GM21423 (cell line): ENCODE data around the gene SPEN.

Experiments
- ATAC-seq: cut with Tn5 transposase; IDR thresholded peaks from one replicate; pipeline ENCODE4 v1.9.1; 2021; ENCODE audit warnings: mild to moderate bottlenecking, moderate library complexity; ENCODE audit not compliant: unreplicated experiment

Gene SPEN

DNA sequence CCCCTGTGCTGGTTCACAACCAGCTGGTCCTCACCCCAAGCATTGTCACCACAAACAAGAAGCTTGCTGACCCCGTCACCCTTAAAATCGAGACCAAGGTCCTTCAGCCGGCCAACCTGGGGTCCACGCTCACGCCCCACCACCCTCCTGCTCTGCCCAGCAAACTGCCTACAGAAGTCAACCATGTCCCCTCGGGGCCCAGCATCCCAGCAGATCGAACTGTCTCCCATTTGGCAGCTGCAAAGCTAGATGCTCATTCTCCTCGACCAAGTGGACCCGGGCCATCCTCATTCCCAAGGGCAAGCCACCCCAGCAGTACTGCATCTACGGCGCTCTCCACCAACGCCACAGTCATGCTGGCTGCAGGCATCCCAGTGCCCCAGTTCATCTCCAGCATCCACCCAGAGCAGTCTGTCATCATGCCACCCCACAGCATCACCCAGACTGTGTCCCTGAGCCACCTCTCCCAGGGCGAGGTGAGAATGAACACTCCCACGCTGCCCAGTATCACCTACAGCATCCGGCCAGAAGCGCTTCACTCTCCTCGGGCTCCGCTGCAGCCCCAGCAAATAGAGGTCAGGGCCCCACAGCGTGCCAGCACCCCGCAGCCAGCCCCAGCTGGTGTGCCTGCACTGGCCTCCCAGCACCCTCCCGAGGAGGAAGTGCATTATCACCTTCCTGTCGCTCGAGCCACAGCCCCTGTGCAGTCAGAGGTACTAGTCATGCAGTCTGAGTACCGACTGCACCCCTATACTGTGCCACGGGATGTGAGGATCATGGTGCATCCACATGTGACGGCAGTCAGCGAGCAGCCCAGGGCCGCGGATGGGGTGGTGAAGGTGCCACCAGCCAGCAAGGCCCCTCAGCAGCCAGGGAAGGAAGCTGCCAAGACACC is 87.8 kb downstream of the SPEN start:
- no peak for ATAC-seq

DNA sequence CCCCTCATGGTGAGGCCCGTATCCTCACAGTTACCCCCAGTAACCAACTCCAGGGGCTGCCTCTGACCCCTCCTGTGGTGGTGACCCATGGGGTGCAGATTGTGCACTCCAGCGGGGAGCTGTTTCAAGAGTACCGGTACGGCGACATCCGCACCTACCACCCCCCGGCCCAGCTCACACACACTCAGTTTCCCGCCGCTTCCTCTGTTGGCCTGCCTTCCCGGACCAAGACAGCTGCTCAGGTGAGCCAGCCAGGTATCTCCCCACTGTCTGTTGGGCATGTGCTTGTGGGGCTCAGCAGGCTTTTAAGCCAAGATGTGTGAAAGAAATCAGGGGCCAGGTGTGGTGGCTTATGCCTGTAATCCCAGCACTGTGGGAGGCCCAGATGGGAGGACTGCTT is 88.5 kb downstream of the SPEN start:
- no peak for ATAC-seq

DNA sequence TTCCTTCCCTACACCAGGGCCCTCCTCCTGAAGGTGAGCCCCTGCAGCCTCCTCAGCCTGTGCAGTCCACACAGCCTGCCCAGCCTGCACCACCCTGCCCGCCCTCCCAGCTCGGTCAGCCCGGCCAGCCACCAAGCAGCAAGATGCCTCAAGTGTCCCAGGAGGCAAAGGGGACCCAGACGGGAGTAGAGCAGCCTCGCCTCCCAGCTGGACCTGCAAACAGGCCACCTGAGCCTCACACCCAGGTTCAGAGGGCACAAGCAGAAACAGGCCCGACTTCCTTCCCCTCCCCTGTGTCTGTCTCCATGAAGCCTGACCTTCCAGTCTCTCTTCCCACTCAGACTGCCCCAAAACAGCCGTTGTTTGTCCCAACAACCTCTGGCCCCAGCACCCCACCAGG is 89.6 kb downstream of the SPEN start:
- ATAC-seq, result no peak

DNA sequence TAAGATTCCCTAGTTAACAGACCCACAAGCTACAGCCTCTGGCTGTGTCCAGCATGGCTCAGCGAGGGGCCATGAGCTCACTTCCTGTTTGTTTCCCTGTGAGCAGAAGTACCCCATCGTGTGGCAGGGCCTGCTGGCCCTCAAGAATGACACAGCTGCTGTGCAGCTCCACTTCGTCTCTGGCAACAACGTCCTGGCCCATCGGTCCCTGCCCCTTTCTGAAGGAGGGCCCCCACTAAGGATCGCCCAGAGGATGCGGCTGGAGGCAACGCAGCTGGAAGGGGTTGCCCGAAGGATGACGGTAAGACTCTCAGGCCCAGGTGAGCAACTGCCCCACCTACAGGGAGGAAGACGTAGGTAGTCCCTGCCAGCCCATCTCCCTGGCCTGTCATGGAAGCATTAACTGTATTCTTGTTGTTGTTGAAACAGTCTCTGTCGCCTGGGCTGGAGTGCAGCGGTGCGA is 90.2 kb downstream of the SPEN start:
- no peak for ATAC-seq

DNA sequence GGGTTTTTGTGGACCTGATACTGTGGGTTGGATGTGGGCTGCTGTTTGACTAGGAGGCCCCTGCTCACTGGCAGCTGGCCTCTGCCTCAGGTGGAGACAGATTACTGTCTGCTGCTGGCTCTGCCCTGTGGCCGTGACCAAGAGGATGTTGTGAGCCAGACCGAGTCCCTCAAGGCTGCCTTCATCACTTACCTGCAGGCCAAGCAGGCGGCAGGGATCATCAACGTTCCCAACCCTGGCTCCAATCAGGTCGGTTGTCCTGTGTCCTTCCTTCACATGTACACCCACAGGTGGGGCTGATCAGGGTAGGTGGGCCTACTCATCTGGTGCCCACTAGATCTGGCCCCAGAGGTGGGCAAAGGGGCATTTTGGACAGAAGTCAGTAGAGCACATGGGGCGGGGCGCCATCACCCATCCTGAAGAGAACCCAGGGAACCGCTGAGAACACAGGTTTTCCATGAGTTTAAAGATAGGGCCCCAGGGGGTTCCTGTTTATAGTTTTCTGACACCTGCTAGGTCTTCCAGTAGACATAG is 91.2 kb downstream of the SPEN start:
- ATAC-seq, result no peak

DNA sequence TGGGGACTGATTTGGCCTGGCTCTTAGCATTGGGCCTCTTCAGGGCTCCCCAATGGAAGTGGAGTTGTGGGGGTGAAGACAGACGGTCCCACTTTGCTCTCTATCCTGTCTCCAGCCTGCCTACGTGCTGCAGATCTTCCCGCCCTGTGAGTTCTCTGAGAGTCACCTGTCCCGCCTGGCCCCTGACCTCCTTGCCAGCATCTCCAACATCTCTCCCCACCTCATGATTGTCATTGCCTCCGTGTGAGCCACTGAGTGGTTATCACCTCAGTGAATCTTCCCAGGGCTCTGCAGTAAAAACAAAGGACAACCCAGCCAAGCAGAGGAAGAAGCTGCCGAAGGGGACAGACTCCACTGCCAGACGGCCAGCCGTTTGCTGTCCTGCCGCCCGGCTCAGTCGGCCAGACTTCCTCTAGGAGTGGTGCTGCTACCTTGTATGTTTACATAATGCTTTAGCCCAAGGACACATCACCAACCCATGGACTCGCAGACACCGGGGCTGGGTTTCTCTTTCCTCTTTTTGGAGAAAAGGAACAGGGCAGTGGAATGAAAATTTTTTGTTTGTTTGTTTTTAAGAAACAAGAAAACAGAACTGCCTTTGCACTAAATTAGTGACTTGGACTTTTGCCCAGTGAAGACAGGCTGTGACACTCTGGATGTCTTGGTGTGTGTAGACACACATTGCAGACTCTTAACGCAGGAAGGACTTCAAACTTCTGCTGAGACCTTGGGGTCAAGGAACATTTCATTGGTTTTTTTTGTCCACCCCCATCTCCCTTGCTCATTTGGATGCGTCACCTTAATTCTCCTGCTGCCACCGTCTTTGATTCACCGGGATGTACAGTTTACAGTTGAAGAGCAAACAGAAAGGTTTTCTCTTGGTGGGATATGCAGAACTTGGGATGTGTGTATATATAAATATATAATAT is 91.9 kb downstream of the SPEN start:
- no peak for ATAC-seq

DNA sequence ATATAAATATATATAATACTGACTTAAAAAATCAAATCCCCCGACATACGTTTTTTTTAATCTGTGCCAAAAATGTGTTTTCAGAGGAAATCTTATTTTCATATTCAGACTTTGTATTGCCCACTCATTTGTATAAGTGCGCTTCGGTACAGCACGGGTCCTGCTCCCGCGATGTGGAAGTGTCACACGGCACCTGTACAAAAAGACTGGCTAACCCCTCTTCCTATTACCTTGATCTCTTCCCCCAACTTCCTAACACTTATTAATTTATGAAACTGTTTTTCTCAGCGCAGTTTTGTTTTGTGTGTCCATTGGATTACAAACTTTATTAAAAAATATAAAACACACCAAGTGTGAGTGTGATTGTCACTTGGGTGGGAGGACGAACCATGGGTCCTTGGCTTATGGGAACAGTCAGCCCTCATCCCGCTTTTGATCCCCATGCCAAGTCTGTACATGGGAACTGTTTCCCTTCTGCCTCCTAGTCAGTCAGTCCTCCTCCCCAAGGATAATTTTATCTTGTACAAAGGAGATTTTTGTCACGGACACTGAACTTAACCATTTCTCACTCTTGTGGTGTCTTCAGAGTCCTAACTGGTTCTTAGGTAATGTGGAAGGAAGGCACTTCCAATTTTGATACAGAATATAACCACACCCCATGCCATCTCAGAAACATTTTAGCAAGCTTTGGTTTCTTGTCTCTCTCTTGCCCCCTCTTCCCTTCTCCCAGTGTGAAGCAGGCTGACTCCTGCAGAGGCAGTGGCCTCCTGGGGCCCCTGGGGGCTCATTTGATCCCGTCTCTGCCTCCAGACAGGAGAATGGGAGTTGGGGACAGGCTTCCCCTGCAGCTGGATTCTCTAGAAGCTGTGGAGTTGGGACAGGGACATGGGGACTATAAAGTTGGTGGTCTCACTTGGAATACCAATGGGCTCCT is 92.9 kb downstream of the SPEN start:
- ATAC-seq, result no peak

DNA sequence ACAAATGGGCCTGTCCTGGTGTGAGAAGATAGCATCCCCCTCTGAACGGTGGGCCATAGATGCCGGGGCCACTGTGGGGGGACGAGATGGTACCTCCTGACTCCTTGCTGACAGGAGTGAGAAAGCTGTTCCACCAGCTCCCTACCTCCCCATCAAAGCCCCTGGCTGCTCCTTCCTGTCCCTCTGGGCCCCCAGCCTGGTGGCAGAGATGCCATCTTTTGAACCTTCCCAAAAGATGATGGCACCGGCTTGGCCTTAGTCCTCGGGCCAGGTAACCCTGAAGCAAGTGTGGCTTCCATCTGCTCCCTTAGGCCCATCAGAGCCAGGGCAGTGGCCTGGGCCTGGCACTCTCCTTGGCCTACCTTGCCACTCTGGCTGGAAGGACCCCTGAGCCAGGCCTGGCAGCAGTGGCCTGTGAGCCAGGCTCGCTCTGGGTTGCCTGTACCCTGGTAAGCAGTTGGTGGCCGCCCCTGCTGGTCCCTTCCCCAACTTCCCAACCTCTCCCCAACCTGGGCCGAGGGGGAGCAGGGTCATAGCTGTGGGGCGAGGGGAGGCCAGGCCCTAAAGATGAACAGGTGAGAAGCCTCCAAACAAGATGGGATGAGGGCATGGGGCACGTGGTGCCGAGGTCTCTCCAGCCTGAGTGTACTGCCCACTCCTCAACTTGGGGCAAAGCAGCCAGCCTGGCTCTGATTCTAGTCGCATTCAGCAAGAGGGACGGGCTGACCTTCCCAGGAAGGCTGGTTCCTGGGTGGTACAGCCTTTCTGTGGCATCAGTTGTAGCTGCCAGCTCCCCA is 93.7 kb downstream of the SPEN start:
- no peak for ATAC-seq

DNA sequence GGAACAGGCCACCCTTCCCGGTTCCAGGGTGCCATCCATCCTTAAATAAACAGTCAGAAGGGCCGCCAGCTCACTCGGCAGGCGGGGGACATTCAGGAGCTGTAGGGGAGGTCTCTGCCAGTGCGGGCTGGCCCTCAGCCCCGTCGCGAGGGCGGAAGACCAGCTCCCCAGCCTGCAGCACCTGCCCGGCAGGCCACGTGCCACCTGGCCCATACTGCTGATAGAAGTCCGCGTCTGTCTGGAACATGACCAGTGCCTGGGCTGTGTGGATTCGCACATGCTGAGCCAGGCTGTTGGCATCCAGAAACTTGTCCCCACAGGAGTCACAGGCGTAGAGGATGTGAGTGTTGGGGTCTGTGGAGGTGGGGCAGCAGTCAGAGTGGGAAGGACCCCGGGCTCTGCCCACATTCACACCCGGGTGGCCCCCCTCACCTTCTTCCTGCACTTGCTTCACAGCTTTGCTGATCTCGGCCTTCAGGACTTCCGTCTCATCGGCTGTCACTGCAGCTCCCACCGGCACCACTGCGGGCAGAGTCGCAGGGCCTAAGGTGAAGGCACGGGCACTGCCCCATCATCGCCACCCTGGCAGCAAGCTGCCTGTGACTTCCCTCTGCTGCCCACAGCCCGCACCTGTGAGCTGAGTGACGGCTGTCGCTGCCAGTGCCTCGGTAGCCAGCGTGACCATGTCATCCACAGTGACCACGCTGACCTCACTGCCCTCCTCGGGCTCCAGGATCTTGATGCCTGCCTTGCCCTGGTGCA is 94.6 kb downstream of the SPEN start:
- ATAC-seq, result no peak

DNA sequence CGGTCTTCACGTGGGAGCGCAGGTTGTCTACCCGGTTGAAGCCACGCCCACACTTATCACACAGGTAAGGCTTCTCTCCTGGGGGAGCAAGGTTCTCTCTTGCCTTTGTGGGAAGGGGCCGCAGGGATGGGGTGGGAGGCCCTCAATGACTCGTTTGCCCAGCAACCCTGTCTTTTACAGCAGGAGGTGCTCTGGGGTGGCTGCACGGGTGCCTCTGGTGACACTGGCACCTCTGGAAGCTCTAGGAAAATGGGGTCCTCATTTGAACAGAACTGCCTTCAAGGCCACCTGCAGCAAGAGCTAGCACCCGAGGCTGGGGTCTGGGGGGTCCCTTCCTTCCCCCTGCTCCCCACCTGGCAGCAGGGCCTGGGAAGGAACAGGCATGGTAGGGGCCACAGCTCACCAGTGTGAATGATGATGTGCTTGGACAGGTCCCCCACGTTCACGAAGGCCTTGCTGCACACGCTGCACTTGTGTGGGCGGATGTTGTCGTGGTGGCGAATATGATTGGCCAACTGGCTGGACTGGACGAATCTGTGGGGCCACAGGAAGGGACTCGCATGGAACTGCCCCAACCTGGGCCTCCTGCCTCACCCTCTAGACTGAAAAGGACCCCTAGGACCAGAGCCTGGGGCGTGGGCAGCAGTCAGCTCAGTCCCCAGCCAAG is 95.3 kb downstream of the SPEN start:
- ATAC-seq, result no peak

DNA sequence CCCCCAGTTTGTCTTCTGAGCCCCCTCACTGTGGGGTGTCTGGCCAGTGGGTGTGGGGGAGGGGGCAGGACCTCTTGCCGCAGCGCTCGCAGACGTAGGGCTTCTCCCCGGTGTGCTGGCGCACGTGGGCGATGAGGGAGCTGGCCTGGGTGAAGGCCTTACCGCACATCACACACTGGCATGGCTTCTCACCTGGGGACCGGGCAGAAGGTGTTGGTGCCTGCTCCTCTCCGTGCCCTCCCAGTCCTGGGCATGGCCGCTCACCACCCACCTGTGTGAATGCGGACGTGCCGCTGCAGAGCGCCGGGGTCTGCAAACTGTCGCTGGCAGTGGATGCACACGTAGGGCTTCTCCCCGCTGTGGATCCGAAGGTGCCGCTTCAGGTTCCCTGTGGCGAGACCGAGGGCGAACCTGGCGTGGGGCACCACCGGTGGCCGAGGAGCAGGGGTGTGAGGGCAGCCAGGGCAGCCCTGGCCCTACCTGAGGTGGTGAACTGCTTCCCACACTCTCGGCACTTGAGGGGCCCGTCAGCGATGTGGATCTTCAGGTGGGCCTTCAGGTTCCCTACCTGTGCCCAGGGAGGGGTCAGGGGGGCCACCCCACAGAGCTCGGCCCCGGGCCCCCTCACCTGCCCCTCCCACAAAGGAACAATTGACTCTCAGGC is 96.0 kb downstream of the SPEN start:
- no peak for ATAC-seq

DNA sequence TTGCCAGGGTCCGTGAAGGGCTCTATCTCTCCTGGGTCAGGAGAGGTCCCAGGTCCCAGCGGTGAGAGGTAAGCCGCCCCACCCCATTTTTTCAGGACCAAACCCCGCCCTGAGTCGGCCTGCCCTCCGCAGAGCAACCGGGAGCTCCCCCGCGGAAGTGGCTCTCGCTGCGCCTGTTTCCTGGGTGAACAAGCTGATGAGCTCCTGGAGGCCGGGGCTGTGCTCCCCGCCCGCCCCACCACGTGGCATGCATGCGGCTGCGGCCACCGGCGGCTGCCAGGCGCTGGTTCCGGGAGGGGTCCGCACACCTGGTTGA is 96.4 kb downstream of the SPEN start:
- no peak for ATAC-seq

DNA sequence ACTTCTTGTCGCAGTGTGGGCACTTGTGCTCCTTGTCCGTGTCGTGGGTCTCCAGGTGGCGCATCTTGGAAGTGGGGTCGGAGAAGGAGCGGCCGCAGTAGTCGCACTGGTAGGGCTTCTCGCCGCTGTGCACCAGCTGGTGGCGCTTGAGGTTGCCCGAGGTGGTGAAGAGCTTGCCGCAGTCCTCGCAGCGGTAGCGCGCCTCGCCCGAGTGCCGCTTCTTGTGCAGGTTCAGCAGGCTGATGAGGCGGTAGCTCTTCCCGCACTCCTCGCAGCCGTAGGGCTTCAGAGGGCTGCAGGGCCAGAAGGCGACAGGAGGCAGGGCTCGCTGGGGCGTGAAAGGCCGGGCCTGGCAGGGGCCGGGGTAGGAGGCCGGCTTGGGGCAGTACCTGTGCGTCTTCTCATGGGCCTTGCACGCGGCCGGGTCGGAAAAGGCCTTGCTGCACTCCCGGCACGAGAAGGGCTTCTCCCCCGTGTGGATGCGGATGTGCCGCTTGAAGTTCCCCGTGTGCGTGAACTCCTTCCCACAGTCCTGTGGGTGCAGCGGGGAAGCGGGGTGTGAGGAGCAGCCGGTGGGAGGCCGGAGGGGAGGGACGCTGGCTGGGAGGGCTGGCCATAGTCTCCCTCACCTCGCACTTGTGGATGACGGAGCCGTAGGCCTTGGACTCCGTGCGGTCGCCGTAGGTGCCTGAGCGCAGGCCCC is 97.0 kb downstream of the SPEN start:
- ATAC-seq, result no peak

DNA sequence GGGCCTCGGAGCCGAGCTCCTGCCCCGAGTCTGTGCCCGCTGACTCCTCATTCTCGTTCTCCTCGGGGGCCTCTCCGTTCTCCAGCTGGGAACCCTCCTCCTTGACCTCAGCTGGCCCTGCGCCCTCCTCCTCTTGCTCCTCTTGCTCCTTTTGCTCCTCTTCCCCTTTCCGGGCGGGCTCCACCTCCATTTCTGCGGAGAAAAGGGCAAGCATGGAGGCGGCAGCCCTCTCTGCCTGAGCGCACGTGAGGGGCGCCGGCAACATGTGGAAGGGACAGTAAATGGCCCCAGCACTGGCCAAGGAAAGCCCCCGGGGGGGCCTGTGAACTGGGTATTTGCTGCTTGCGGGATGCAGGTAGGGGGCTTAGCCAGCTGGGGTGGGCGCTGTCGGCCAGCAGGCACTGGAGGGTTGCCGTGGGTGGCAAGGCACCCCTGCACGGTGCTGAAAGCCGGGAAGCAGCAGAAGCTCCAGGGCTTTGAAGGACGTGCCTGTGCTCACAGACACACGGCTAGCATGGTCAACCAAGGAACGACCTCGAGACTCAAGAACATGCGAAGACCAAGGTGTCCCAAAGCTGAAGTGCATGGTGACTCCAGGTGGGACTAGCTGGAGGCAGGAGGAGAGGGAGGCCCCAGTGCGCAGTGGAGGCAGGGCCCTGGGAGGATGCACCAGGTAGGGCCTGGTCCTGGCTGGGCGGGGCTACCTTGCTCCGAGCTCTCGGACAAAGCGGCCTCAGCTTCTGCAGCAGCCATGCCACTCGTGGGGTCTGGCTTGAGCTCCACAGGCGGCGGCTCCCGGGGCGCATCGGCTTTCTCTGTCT is 97.7 kb downstream of the SPEN start:
- ATAC-seq, result no peak

DNA sequence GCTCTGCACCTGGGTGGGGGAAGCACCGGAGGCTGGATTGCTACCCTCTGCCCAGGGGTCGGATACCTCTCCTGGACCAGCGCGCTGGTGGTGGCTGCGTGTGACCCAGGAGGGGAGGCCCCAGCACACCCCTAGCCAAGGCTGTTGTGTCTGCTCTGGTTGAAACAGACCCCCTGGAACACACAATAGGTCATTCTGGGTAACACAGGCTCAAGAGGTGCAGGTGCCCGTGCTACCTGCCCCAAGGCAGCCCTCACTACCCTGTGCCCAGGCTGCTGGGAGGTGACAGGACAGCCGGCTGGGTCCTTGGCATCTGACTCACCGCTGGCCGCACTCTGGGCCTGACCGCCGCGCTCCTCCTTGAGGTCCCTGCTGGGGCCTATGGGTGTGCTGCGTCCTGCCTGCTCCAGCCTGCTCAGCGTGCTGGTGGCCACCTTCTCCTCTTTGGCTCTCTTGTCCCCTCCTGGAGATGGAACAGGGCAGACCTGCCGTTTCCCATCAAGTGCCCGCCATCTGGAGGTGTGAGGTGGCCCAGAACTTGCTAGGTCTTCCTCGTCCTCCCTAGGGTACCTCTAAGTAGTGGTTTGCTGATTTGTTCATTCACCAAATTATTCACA is 98.4 kb downstream of the SPEN start:
- no peak for ATAC-seq
